HS-27A (cell line): ENCODE data around the gene LRRC8C.

Experiments used
- DNase-seq: peaks from one replicate; pipeline ENCODE4 v3.0.0-alpha.2; 2012; ENCODE audit warnings: low read depth, missing footprints

LRRC8C gene

GRCh38 chr1:89767618-89768017 lies 134.7 kb downstream of the LRRC8C start:
- no peak for DNase-seq
